Measurements from ENCODE around the gene NFIA. TPM values are rescaled to one million over a fixed set of nuclear protein-coding genes. Genes with fewer than 3 reads are reported as not detected.

The NFIA gene
- total and polyA plus RNA-seq, 7 experiments from 2014 or later: 1.0 to 8.6 (median 5.9) TPM

DNA sequence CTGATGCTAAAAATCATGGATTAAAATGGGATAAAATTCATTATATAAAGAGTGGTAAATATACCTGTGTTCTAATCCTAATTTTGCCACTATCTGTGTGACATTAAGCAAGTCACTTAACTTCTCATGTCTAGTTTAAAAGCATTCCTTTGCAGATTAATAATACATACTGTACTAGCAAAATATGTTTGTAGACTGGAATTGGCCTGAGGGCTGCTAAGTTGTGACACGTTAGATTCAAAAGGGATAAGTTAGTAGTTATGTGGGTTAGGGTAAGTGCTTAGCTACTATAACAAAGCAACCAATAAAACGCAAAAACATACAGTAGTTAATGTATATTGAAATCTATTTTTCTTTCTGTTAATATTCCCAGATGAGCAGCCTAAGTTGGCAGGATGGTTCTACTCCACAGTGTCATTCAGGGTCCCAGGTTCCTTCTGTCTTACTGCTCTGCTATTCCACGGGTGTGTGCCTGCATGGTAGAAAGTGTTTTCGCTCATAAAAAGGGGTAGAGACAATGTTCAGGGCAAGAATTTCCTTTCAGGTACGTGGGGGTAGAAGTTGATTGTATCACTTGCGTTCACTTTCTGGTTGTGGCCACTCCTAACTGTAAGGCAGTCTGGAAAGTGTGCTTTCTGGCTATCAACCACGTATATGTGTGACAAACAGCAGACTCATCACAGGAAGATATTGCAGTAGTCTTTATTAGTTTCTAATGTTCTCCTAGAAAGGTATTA lies 239.8 kb downstream of the NFIA start:
- Histone ChIP-seq H3K36me3 (ENCODE audit: control insufficient read depth in 2 of 3, insufficient read depth in 3 of 3, low read length in 3 of 3) (no peaks in the 10 kb centered on the region), H3K9me3 (ENCODE audit: control insufficient read depth in 2 of 3, low read length in 3 of 3) (no peaks in the 10 kb centered on the region), H3K27ac (ENCODE audit: low read depth, low read length) (no peak overlapping the region), H3K4me3 (ENCODE audit: low read length) (no peak overlapping the region), H3K27me3 (ENCODE audit: control insufficient read depth in 2 of 2, insufficient read depth in 2 of 2, low read length in 2 of 2) (no peaks in the 10 kb centered on the region), H3K4me1 (ENCODE audit: control insufficient read depth in 2 of 2, insufficient read depth in 2 of 2, low read length in 2 of 2) (no peaks in the 10 kb centered on the region)
- Mint-ChIP-seq H3K4me1 (peaks cover 0 to 15% (median 0%) of the 10 kb centered on the region in 7 donors), H3K4me3 (no peak overlapping the region), H3K36me3 (peaks cover 0 to 9% (median 4%) of the 10 kb centered on the region in 5 donors), H3K27me3 (no peaks in the 10 kb centered on the region), H3K27ac (no peak overlapping the region), H3K9me3 (no peaks in the 10 kb centered on the region)
- DNase-seq (no peak), ATAC-seq (no peak)
- ChIA-PET CTCF (no interaction called here), POLR2A (no interaction called here)
- intact Hi-C loops (cut with micrococcal nuclease): no loop called here

DNA sequence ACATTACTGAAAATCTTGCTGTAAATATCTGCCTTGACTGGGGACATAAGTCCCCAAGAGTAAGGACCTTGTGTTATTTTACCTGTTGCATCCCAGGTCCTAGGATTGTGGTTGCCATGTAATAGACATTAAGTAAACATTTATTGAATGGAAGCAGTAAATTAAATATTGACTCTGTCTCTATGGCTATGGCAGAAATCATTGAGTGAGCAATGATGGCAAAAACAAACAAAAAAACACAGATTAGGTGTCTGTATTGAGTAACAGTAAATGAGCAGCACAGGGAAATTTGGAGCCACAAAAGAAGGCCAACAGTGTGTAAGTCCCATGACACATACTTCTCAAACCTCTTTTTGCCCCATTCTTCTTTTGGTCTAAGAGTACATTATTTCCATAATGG lies 240.4 kb downstream of the NFIA start:
- Mint-ChIP-seq H3K27ac (no peak overlapping the region), H3K9me3 (peaks cover 0 to 3% (median 0%) of the 10 kb centered on the region in 11 donors), H3K4me3 (no peak overlapping the region), H3K27me3 (no peaks in the 10 kb centered on the region), H3K4me1 (peaks cover 0 to 15% (median 0%) of the 10 kb centered on the region in 7 donors), H3K36me3 (peaks cover 0 to 9% (median 4%) of the 10 kb centered on the region in 5 donors)
- Histone ChIP-seq H3K4me1 (ENCODE audit: control insufficient read depth in 2 of 2, insufficient read depth in 2 of 2, low read length in 2 of 2) (no peaks in the 10 kb centered on the region), H3K27ac (ENCODE audit: low read depth, low read length) (no peak overlapping the region), H3K27me3 (ENCODE audit: control insufficient read depth in 2 of 2, insufficient read depth in 2 of 2, low read length in 2 of 2) (no peaks in the 10 kb centered on the region), H3K4me3 (ENCODE audit: low read length) (no peak overlapping the region), H3K9me3 (ENCODE audit: control insufficient read depth in 2 of 3, low read length in 3 of 3) (no peaks in the 10 kb centered on the region), H3K36me3 (ENCODE audit: control insufficient read depth in 2 of 3, insufficient read depth in 3 of 3, low read length in 3 of 3) (no peaks in the 10 kb centered on the region)
- ChIA-PET POLR2A (no interaction called here), CTCF (no interaction called here)
- intact Hi-C loops (cut with micrococcal nuclease): no loop called here
- no peak for DNase-seq
- ATAC-seq: no peak

DNA sequence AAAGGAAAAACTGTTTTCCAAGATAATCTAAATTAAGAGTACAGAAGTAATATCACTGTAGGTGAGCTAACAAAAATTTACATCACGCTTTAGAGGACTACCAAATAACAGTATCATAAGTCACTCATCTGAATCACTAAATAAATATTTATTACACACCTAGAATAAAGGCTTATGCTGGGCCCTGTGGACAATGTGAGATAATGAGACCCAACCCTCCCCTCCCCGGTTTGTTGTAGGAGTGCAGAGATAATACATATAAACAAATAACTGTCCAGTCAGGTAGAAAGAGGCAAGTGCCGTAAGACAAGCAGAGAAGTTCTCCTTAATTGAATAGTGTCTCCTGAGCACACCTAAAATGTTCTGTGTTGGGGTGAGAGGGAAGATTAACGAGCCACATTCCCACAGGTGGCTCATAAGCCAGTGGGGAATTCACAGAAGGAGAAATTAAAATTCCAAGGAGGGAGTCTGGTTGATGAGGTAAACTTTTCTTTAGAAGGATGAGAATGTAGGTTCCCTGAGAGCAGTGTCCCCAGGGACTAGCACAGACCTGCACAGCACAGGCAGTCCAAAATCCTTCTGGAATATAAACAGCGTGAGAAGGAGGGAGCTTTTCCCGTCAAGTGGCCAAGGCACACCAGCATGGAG lies 241.4 kb downstream of the NFIA start:
- ChIA-PET CTCF (no interaction called here), POLR2A (no interaction called here)
- H3K9me3 Mint-ChIP-seq: peaks cover 0 to 3% (median 0%) of the 10 kb centered on the region in 11 donors
- Histone ChIP-seq H3K4me3 (ENCODE audit: low read length) (no peak overlapping the region), H3K9me3 (ENCODE audit: control insufficient read depth in 2 of 3, low read length in 3 of 3) (no peaks in the 10 kb centered on the region), H3K27ac (ENCODE audit: low read depth, low read length) (no peak overlapping the region), H3K36me3 (ENCODE audit: control insufficient read depth in 2 of 3, insufficient read depth in 3 of 3, low read length in 3 of 3) (no peaks in the 10 kb centered on the region), H3K4me1 (ENCODE audit: control insufficient read depth in 2 of 2, insufficient read depth in 2 of 2, low read length in 2 of 2) (no peaks in the 10 kb centered on the region), H3K27me3 (ENCODE audit: control insufficient read depth in 2 of 2, insufficient read depth in 2 of 2, low read length in 2 of 2) (no peaks in the 10 kb centered on the region)
- DNase-seq: no peak
- H3K27me3 Mint-ChIP-seq: no peaks in the 10 kb centered on the region
- H3K36me3 Mint-ChIP-seq: peaks cover 0 to 9% (median 4%) of the 10 kb centered on the region in 5 donors
- ATAC-seq: no peak
- H3K4me3 Mint-ChIP-seq: no peak overlapping the region
- H3K27ac Mint-ChIP-seq: no peak overlapping the region
- peaks cover 0 to 12% (median 0%) of the 10 kb centered on the region in 7 donors for H3K4me1 Mint-ChIP-seq
- intact Hi-C loops (cut with micrococcal nuclease): no loop called here

DNA sequence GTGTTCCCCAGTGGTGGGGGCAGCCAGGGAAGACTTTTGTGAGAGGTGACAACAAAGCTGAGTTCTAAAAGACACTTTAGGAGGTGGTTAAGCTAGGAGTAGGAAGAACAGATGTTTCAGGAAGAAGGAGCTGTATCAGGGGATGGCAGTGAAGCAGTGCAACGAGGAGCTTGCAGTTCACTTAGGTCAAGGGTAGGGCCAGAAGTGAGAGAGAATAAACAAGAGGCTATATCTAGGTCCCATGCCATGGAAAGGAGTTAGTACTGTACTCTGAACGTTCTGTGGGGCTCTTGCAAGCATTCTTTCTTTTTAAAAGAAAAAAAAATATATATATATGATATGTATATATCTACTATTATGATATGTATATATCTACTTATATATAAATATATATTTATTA lies 244.4 kb downstream of the NFIA start:
- H3K27ac ChIP-seq (ENCODE audit: low read depth, low read length): no peak overlapping the region
- Mint-ChIP-seq H3K36me3 (peaks cover 0 to 4% (median 0%) of the 10 kb centered on the region in 5 donors), H3K27ac (no peak overlapping the region), H3K4me1 (no peaks in the 10 kb centered on the region), H3K27me3 (no peaks in the 10 kb centered on the region), H3K4me3 (no peak overlapping the region), H3K9me3 (peaks cover 0 to 3% (median 0%) of the 10 kb centered on the region in 11 donors)
- H3K4me1 ChIP-seq (ENCODE audit: control insufficient read depth in 2 of 2, insufficient read depth in 2 of 2, low read length in 2 of 2): no peaks in the 10 kb centered on the region
- no peaks in the 10 kb centered on the region for H3K9me3 ChIP-seq (ENCODE audit: control insufficient read depth in 2 of 3, low read length in 3 of 3)
- intact Hi-C loops (cut with micrococcal nuclease): no loop called here
- ATAC-seq (no peak), DNase-seq (no peak)
- no peak overlapping the region for H3K4me3 ChIP-seq (ENCODE audit: low read length)
- no peaks in the 10 kb centered on the region for H3K36me3 ChIP-seq (ENCODE audit: control insufficient read depth in 2 of 3, insufficient read depth in 3 of 3, low read length in 3 of 3)
- ChIA-PET POLR2A (no interaction called here), CTCF (no interaction called here)
- H3K27me3 ChIP-seq (ENCODE audit: control insufficient read depth in 2 of 2, insufficient read depth in 2 of 2, low read length in 2 of 2): no peaks in the 10 kb centered on the region

DNA sequence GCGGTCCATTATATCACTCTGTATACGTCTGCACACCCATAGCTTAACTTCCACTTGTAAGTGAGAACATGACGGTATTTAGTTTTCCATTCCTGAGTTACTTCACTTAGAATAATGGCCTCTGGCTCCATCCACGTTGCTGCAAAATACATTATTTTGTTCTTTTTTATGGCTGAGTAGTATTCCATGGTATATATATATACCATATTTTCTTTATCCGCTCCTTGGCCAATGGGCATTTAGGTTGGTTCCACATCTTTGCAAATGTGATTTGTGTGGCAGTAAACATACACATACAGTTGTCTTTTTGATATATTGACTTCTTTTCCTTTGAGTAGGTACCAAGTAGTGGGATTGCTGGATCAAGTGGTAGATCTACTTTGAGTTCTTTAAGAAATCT lies 245.1 kb downstream of the NFIA start:
- CTCF ChIA-PET: no interaction called here
- POLR2A ChIA-PET: no interaction called here
- Histone ChIP-seq H3K9me3 (ENCODE audit: control insufficient read depth in 2 of 3, low read length in 3 of 3) (no peaks in the 10 kb centered on the region), H3K27ac (ENCODE audit: low read depth, low read length) (no peak overlapping the region), H3K36me3 (ENCODE audit: control insufficient read depth in 2 of 3, insufficient read depth in 3 of 3, low read length in 3 of 3) (no peaks in the 10 kb centered on the region), H3K4me1 (ENCODE audit: control insufficient read depth in 2 of 2, insufficient read depth in 2 of 2, low read length in 2 of 2) (no peaks in the 10 kb centered on the region), H3K27me3 (ENCODE audit: control insufficient read depth in 2 of 2, insufficient read depth in 2 of 2, low read length in 2 of 2) (no peaks in the 10 kb centered on the region), H3K4me3 (ENCODE audit: low read length) (no peak overlapping the region)
- no peak overlapping the region for H3K4me3 Mint-ChIP-seq
- no peak for DNase-seq
- intact Hi-C loops (cut with micrococcal nuclease): no loop called here
- no peak for ATAC-seq
- no peak overlapping the region for H3K27ac Mint-ChIP-seq
- H3K4me1 Mint-ChIP-seq: peaks cover 0 to 6% (median 0%) of the 10 kb centered on the region in 7 donors
- peaks cover 0 to 7% (median 0%) of the 10 kb centered on the region in 5 donors for H3K36me3 Mint-ChIP-seq
- no peaks in the 10 kb centered on the region for H3K27me3 Mint-ChIP-seq
- H3K9me3 Mint-ChIP-seq: peaks cover 0 to 3% (median 0%) of the 10 kb centered on the region in 11 donors

DNA sequence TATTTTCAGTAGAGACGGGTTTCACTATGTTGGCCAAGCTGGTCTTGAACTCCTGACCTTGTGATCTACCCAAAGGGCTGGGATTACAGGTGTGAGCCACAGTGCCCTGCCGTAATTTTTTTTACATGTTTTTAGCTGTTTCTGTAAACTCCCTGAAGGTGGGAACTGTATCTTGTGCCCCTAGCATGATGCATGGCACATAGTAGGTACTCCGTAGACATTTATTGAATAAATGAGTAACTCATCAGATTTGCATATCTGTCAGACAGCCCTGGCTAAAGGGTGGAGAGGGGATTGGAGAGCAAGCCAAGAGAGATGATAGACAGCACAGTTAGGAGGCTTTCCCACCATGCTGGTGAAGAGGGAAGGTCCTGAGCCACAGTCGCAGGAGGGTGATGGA lies 247.2 kb downstream of the NFIA start:
- H3K27ac Mint-ChIP-seq: no peak overlapping the region
- no peak overlapping the region for H3K27ac ChIP-seq (ENCODE audit: low read depth, low read length)
- ChIA-PET CTCF (no interaction called here), POLR2A (no interaction called here)
- ATAC-seq (no peak), DNase-seq (no peak)
- no peaks in the 10 kb centered on the region for H3K27me3 ChIP-seq (ENCODE audit: control insufficient read depth in 2 of 2, insufficient read depth in 2 of 2, low read length in 2 of 2)
- no peaks in the 10 kb centered on the region for H3K4me1 ChIP-seq (ENCODE audit: control insufficient read depth in 2 of 2, insufficient read depth in 2 of 2, low read length in 2 of 2)
- intact Hi-C loops (cut with micrococcal nuclease): no loop called here
- peaks cover 0 to 3% (median 0%) of the 10 kb centered on the region in 11 donors for H3K9me3 Mint-ChIP-seq
- no peaks in the 10 kb centered on the region for H3K36me3 ChIP-seq (ENCODE audit: control insufficient read depth in 2 of 3, insufficient read depth in 3 of 3, low read length in 3 of 3)
- peaks cover 0 to 10% (median 0%) of the 10 kb centered on the region in 7 donors for H3K4me1 Mint-ChIP-seq
- H3K36me3 Mint-ChIP-seq: peaks cover 0 to 12% (median 0%) of the 10 kb centered on the region in 5 donors
- H3K4me3 ChIP-seq (ENCODE audit: low read length): no peak overlapping the region
- H3K4me3 Mint-ChIP-seq: no peak overlapping the region
- no peaks in the 10 kb centered on the region for H3K9me3 ChIP-seq (ENCODE audit: control insufficient read depth in 2 of 3, low read length in 3 of 3)
- H3K27me3 Mint-ChIP-seq: no peaks in the 10 kb centered on the region

DNA sequence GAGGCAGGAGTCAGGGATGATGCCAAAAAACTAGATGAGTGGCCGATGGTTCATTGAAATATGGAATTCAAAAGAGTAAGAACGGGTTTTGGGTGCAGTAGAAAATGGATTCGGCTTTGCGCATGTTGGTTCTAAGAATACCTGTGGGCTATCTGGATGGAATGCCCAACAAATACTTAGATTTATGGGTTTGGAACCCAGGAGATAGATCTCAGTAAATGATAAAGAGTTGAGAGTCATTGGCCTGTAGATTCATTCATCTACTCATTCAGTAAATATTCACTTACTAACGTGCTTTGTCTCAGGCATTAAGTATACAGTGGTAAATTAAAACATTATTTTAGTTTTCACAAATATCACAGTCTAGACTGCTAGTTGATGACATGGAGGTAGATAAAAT lies 247.7 kb downstream of the NFIA start:
- Mint-ChIP-seq H3K4me1 (peaks cover 0 to 10% (median 0%) of the 10 kb centered on the region in 7 donors), H3K9me3 (peaks cover 0 to 3% (median 0%) of the 10 kb centered on the region in 11 donors), H3K27ac (peak overlapping the region in 1 of 9 donors; percentile 6), H3K36me3 (peaks cover 0 to 12% (median 0%) of the 10 kb centered on the region in 5 donors), H3K27me3 (no peaks in the 10 kb centered on the region), H3K4me3 (no peak overlapping the region)
- no peak for DNase-seq
- no peaks in the 10 kb centered on the region for H3K27me3 ChIP-seq (ENCODE audit: control insufficient read depth in 2 of 2, insufficient read depth in 2 of 2, low read length in 2 of 2)
- H3K9me3 ChIP-seq (ENCODE audit: control insufficient read depth in 2 of 3, low read length in 3 of 3): no peaks in the 10 kb centered on the region
- no peak overlapping the region for H3K4me3 ChIP-seq (ENCODE audit: low read length)
- no peak for ATAC-seq
- no peaks in the 10 kb centered on the region for H3K4me1 ChIP-seq (ENCODE audit: control insufficient read depth in 2 of 2, insufficient read depth in 2 of 2, low read length in 2 of 2)
- ChIA-PET CTCF (no interaction called here), POLR2A (no interaction called here)
- H3K27ac ChIP-seq (ENCODE audit: low read depth, low read length): no peak overlapping the region
- no peaks in the 10 kb centered on the region for H3K36me3 ChIP-seq (ENCODE audit: control insufficient read depth in 2 of 3, insufficient read depth in 3 of 3, low read length in 3 of 3)
- intact Hi-C loops (cut with micrococcal nuclease): loop anchor here in 1 of 2 donors (10.0 kb wide), 1 partner anchor 275 kb away; no protein-coding TSS in a partner anchor

All from naive thymus-derived CD4-positive, alpha-beta T cell (primary cell).